K562 (cell line): Measurements from ENCODE around the gene ANKRD24. TPM values are rescaled to one million over a fixed set of nuclear protein-coding genes. Genes with fewer than 3 reads are reported as not detected.

Experiments
- ARID1B ChIP-seq: fragments of 450-650 bp; IDR thresholded peaks from 2 replicates; pipeline ENCODE4 v1.6.1; 2016; ENCODE audit warnings: antibody characterized with exemption, mild to moderate bottlenecking, inconsistent platforms
- CEBPB ChIP-seq: fragments of 450-650 bp; IDR thresholded peaks from 2 replicates; pipeline ENCODE4 v1.6.1; 2016; ENCODE audit warnings: missing genetic modification characterization, missing compliant biosample characterization
- FOXA3 ChIP-seq, 2 experiments: fragments of 450-650 bp in 1 of 2; sonication (generic) in 1 of 2; formaldehyde crosslinking; IDR thresholded peaks in 1 of 2; conservative IDR thresholded peaks in 1 of 2; 2 replicates each; pipeline versions ENCODE4 v1.4.0 to v1.8.0; 2020 to 2022; ENCODE audit warnings: mild to moderate bottlenecking in 2 of 2, missing genetic modification reagents in 1 of 2
- HDAC2 ChIP-seq: fragments of 450-650 bp; IDR thresholded peaks from 2 replicates; pipeline ENCODE4 v1.6.1; 2016; ENCODE audit warnings: mild to moderate bottlenecking
- HDGF ChIP-seq: fragments of 450-650 bp; IDR thresholded peaks from 2 replicates; pipeline ENCODE4 v1.6.1; 2016
- LARP7 ChIP-seq: fragments of 450-650 bp; IDR thresholded peaks from 2 replicates; pipeline ENCODE4 v1.6.1; 2016
- MLLT1 ChIP-seq, 2 experiments: fragments of 450-650 bp; IDR thresholded peaks; 2 replicates each; pipeline ENCODE4 v1.6.1; 2016
- NCOA4 ChIP-seq: fragments of 450-650 bp; IDR thresholded peaks from 2 replicates; pipeline ENCODE4 v1.6.1; 2018; ENCODE audit warnings: mild to moderate bottlenecking; ENCODE audit not compliant: partially characterized antibody
- PHB2 ChIP-seq: fragments of 450-650 bp; IDR thresholded peaks from 2 replicates; pipeline ENCODE4 v1.6.1; 2017; ENCODE audit warnings: low read depth
- TSC22D4 ChIP-seq: fragments of 450-650 bp; IDR thresholded peaks from 2 replicates; pipeline ENCODE4 v1.6.1; 2016; ENCODE audit warnings: missing genetic modification characterization, missing biosample characterization, control low read depth
- ZBTB40 ChIP-seq, 2 experiments: fragments of 450-650 bp in 1 of 2; sonication (generic) in 1 of 2; formaldehyde crosslinking in 1 of 2; IDR thresholded peaks; 2 replicates each; pipeline versions ENCODE4 v1.7.1 to v1.9.0; 2016 to 2022; ENCODE audit warnings: inconsistent platforms in 1 of 2, mild to moderate bottlenecking in 1 of 2, missing genetic modification reagents in 1 of 2
- ZNF146 ChIP-seq: IDR thresholded peaks from one replicate; pipeline ENCODE4 v1.6.1; 2018; ENCODE audit warnings: missing compliant biosample characterization; ENCODE audit not compliant: unreplicated experiment
- polyA plus RNA-seq, 8 experiments: library from polyadenylated mRNA; depleted of rRNA in 4 of 8; stranded (reverse) in 5 of 8; unstranded in 3 of 8; fragments of >200 nt; fragmentation: Nextera tagmentation in 2 of 8; fragmentation: Illumina TruSeq in 1 of 8; extraction: Ambion mirVana in 2 of 8; extraction: Trizol in 1 of 8; gene quantifications; 2 replicates each; pipeline versions ENCODE4 v1.2.1 to v1.2.3, GENCODE V29; 2011 to 2014; ENCODE audit warnings: inconsistent platforms in 1 of 8, missing spikeins in 1 of 8
- total RNA-seq, 7 experiments: library from RNA; depleted of rRNA in 6 of 7; stranded (reverse); fragments of >200 nt in 6 of 7; fragmentation: Illumina TruSeq in 2 of 7; extraction: Trizol in 2 of 7; gene quantifications; 2 replicates each; pipeline versions ENCODE4 v1.2.1 to v1.2.3, GENCODE V29; 2011 to 2021; ENCODE audit warnings: low replicate concordance in 1 of 7
- TF ChIP-seq, protein P1 (sequence below): fragments of 450-650 bp; IDR thresholded peaks from 2 replicates; pipeline ENCODE4 v1.6.1; 2016; ENCODE audit warnings: borderline replicate concordance
- TF ChIP-seq, protein P2 (sequence below): sonication (generic); formaldehyde crosslinking; IDR thresholded peaks from 2 replicates; pipeline ENCODE4 v1.8.1; 2022; ENCODE audit warnings: missing genetic modification reagents

The ANKRD24 gene
- total and polyA plus RNA-seq, 9 of the 15 experiments (the other 6 are each of a cell fraction or from before 2014, with no cell fraction given) = 0.07 to 0.12 (median 0.09) TPM; not detected in 5

DNA sequence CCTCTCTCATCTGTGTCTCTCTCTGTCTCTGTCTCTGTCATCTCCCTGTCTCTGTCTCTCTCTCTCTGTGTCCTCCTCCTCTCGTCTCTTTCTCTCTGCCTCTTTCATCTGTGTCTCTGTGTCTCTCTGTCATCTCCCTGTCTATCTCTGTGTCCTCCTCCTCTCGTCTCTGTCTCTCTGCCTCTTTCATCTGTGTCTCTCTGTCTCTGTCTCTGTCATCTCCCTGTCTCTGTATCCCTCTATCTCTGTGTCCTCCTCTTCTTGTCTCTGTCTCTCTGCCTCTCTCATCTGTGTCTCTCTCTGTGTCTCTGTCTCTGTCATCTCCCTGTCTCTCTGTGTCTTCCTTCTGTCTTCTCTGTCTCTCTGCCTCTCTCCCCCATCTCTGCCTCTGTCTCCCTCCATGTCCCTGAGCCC lies 46.3 kb downstream of the ANKRD24 start (continued):
- TF ChIP-seq, protein P1, sequence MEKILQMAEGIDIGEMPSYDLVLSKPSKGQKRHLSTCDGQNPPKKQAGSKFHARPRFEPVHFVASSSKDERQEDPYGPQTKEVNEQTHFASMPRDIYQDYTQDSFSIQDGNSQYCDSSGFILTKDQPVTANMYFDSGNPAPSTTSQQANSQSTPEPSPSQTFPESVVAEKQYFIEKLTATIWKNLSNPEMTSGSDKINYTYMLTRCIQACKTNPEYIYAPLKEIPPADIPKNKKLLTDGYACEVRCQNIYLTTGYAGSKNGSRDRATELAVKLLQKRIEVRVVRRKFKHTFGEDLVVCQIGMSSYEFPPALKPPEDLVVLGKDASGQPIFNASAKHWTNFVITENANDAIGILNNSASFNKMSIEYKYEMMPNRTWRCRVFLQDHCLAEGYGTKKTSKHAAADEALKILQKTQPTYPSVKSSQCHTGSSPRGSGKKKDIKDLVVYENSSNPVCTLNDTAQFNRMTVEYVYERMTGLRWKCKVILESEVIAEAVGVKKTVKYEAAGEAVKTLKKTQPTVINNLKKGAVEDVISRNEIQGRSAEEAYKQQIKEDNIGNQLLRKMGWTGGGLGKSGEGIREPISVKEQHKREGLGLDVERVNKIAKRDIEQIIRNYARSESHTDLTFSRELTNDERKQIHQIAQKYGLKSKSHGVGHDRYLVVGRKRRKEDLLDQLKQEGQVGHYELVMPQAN = peak; percentile 65; the same call in 1 of the 2 replicates
- TF ChIP-seq HDGF (0 out of 2 replicates have a peak, but pooled peaks have one; percentile 65), CEBPB (tag) (no peak), ARID1B (0 out of 2 replicates have a peak, but pooled peaks have one; percentile 25), MLLT1 (IDR thresholded peaks at IDR 0.05) (0 out of 4 replicates have a peak, but pooled peaks of 1 of the 2 experiments have one; percentile 39), PHB2 (0 out of 2 replicates have a peak, but pooled peaks have one; percentile 60), ZBTB40 (IDR thresholded peaks at IDR 0.05) (peak; percentile 20; the same call in 1 of the 2 replicates), ZBTB40 (CRISPR knock-in tag; IDR thresholded peaks at IDR 0.05) (no peak), TSC22D4 (0 out of 2 replicates have a peak, but pooled peaks have one; percentile 26), ZNF146 (no peak), NCOA4 (peak; percentile 78), FOXA3 (CRISPR knock-in tag; conservative IDR thresholded peaks at IDR 0.05 in 1 of 2, IDR thresholded peaks at IDR 0.05 in 1 of 2) (no peak), HDAC2 (no peak), LARP7 (peak; percentile 41; the same call in 1 of the 2 replicates)
- TF ChIP-seq, protein P2, sequence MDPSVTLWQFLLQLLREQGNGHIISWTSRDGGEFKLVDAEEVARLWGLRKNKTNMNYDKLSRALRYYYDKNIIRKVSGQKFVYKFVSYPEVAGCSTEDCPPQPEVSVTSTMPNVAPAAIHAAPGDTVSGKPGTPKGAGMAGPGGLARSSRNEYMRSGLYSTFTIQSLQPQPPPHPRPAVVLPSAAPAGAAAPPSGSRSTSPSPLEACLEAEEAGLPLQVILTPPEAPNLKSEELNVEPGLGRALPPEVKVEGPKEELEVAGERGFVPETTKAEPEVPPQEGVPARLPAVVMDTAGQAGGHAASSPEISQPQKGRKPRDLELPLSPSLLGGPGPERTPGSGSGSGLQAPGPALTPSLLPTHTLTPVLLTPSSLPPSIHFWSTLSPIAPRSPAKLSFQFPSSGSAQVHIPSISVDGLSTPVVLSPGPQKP (CRISPR knock-in tag) = no peak
- TF ChIP-seq, all 486 proteins: peak for 19
